22Rv1 (cell line): ENCODE measurements around the gene OR4E2.

Experiments used
- H3K27ac ChIP-seq: fragments of 450-650 bp; 2 replicates; pipeline ENCODE4 v1.5.1; 2017
- ZFX ChIP-seq: fragments of 450-650 bp; IDR thresholded peaks from 2 replicates; pipeline ENCODE4 v1.6.1; 2017; ENCODE audit warnings: antibody characterized with exemption, borderline replicate concordance
- TF ChIP-seq, protein P1 (sequence below): fragments of 450-650 bp; IDR thresholded peaks from 2 replicates; pipeline ENCODE4 v1.5.1; 2017; ENCODE audit warnings: mild to moderate bottlenecking

The OR4E2 gene

DNA sequence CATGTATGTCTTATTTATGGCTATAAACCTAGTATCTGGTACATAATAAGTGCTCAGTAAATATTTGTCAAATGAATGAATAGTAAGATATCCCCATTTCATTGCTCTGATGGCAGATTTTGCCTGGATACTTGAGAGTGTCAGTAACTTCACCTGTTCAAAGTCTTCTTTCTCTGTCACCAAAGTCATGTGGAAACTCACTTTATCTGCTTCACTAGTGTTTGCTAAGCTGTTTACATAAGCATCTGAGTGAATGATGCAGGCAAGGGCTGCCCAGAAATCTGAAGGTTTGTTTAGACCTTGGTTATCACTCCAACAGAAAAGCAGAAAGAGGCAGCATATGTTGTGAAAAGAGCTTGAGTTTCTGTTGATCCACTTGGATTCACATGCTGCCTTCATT is 15.6 kb downstream of the OR4E2 start:
- TF ChIP-seq, protein P1, sequence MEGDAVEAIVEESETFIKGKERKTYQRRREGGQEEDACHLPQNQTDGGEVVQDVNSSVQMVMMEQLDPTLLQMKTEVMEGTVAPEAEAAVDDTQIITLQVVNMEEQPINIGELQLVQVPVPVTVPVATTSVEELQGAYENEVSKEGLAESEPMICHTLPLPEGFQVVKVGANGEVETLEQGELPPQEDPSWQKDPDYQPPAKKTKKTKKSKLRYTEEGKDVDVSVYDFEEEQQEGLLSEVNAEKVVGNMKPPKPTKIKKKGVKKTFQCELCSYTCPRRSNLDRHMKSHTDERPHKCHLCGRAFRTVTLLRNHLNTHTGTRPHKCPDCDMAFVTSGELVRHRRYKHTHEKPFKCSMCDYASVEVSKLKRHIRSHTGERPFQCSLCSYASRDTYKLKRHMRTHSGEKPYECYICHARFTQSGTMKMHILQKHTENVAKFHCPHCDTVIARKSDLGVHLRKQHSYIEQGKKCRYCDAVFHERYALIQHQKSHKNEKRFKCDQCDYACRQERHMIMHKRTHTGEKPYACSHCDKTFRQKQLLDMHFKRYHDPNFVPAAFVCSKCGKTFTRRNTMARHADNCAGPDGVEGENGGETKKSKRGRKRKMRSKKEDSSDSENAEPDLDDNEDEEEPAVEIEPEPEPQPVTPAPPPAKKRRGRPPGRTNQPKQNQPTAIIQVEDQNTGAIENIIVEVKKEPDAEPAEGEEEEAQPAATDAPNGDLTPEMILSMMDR: no peak
- TF ChIP-seq ZFX: no peak
- no peak overlapping the region for H3K27ac ChIP-seq

DNA sequence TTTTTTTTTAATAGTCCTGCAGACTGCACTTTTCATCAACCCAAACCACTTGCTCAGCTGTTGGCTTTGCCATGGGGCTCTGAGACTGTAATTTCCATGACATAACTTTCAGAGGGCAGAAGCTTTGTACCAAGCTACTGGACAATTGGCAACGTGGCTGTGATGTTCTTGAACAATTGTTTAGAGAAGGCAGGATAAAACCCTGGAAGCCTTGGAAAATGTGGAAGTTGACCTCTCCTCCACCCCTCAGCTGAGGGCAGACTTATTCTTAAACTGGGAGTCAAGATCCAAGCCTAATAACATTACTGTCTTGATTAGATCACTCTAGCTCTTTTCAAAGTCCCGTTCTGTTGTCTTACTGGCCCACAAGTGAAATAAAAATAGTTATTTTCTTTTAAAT is 17.7 kb downstream of the OR4E2 start:
- TF ChIP-seq, protein P1: no peak
- TF ChIP-seq ZFX: no peak
- H3K27ac ChIP-seq: no peak overlapping the region

DNA sequence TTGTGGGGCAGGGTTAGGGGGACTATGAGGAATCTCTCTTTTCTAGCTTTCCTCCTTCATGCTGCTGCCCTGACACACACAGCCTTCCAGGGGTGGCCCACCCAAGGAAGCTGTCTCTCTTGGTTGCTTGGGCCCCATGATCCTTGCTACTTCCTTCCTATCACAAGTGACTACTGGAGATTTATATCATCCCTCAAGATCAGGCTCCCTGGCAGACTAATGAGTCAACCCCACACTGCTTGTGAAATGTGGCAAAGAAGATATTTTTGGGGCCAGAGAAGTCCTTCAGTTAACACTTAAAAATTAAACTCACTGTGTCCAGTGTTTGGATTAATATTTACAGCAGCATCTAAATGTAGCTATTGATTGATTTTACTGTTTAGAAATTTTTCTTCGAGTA is 18.5 kb downstream of the OR4E2 start:
- TF ChIP-seq, protein P1: no peak
- no peak for TF ChIP-seq ZFX
- no peak overlapping the region for H3K27ac ChIP-seq

DNA sequence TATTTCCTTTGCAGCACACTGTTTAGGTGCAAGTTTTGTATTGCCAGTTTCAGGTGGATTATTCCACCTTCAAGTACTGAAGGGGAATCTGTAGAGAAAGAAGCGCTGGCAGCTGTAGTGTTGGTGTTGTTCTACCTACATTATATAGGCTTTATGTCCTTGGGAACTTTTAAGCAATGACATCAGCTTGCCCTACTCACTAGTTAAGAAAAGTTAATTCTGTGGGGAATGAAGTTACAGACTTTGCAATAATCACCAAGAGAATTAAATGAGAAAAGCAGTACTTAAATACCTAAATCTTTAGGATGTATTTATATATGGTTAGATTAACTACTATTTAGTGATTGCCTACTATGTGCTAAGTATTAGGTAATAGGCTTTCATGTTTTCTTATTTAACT is 20.1 kb downstream of the OR4E2 start, which contains the start of gene OR4E1:
OR4E1 (minus strand) TSS at position 101 of the 400 bp plus-strand sequence. CDS start 2,883 bp downstream, outside the sequence.
- TF ChIP-seq, protein P1: no peak
- TF ChIP-seq ZFX: no peak
- H3K27ac ChIP-seq: no peak within 1 kb of the TSS

DNA sequence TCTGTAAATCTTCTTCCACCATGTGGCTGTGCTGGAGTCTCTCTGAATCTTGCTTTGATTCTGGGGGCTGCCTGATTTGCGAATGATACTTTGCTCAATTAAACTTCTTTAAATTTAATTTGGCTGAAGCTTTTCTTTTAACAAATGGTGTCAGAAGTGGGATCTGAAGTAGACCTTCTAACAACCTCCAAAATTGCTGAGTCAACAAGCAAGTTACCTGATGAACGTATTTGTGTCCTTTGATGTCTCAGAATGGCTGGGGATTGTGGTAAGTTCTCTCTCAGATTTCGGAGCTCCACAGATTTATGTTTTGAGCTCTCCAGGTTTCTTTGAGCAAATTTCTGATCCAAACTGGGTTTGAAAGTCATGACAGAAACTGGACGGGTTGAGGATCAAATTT is 21.9 kb downstream of the OR4E2 start:
- no peak for TF ChIP-seq ZFX
- TF ChIP-seq, protein P1: no peak
- H3K27ac ChIP-seq: no peak overlapping the region

DNA sequence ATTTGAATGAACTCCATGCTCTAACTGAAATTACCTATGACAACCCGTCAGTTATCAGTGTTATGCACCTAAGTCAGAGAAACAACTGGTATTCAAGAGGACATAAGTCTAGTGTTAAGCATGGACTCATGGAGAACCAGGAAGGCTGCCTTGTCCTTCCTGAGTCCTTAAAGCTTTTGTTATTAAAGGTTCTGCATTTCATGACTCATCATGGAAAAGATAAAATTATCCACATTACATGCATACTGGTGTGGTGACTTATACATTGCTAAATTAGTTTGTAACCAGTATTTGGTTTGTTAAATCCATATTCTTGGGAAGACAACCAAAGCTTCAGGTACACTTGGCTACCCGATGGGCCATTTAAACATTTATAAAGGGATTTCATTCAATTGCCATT is 26.4 kb downstream of the OR4E2 start:
- TF ChIP-seq, protein P1: no peak
- no peak for TF ChIP-seq ZFX
- no peak overlapping the region for H3K27ac ChIP-seq

DNA sequence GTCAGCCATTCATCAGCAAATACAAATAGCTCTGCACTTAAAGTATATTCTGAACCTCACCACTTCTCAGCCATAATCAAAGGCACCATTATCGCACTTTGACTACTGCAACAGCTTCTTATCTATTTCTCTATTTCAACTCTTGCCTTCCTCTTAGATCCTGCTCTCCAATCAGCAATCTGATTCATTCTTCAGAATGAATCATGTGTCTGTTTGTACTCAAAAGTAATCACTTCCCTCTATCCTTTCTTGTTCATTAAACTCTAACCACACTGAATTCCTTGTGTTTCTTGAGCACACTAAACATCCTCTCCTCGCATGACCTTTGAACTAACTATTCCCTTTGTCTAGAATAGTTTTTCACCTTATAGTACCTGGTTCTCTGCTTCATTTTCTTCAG is 32.8 kb downstream of the OR4E2 start:
- TF ChIP-seq, protein P1: no peak
- TF ChIP-seq ZFX: no peak
- no peak overlapping the region for H3K27ac ChIP-seq
